ENCODE data around the gene ADAP1. TPM values are rescaled to one million over a fixed set of nuclear protein-coding genes. Genes with fewer than 3 reads are reported as not detected.

ADAP1 gene
- total RNA-seq, 2 donors from 2014 or later: 2.3 to 23.7 TPM

DNA sequence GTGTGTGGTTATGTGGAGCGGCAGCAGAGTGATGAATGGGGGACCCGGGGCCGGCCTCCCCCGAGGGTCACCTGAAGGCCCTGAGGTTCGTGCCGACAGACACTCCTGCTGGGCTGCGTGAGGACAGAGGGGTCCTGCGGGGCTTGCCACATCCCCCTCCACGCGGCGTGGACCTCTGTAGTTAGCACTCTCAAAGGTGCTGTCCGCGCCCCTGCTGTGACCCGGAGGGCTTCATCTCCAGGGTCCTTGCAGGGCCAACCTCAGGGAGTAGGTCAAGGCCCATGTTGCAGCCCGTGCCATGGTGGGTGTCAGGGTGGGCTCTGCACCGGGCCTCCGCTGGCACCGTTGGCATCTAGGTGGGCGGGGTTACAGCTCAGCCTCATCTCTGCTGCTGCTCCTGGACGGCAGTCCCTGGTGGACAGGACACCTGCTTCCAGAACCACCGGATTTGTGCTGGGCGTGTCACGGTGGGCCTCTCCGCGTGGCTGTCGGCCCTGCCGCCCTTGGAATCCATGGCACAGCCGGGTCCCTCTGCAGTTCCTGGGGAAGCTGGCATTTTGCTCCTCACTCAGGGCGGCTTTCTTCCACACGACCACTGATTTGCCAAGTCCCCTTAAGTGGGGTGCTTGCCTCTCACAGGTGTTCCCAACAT lies 97.9 kb downstream of the ADAP1 start:
- Mint-ChIP-seq H3K36me3 (ENCODE audit: low read depth) (peaks cover 92% of the 10 kb centered on the region), H3K27ac (no peak overlapping the region), H3K4me1 (no peaks in the 10 kb centered on the region), H3K9me3 (no peaks in the 10 kb centered on the region), H3K27me3 (no peaks in the 10 kb centered on the region), H3K4me3 (no peak overlapping the region)
- no peak for ATAC-seq (replicated peaks)

DNA sequence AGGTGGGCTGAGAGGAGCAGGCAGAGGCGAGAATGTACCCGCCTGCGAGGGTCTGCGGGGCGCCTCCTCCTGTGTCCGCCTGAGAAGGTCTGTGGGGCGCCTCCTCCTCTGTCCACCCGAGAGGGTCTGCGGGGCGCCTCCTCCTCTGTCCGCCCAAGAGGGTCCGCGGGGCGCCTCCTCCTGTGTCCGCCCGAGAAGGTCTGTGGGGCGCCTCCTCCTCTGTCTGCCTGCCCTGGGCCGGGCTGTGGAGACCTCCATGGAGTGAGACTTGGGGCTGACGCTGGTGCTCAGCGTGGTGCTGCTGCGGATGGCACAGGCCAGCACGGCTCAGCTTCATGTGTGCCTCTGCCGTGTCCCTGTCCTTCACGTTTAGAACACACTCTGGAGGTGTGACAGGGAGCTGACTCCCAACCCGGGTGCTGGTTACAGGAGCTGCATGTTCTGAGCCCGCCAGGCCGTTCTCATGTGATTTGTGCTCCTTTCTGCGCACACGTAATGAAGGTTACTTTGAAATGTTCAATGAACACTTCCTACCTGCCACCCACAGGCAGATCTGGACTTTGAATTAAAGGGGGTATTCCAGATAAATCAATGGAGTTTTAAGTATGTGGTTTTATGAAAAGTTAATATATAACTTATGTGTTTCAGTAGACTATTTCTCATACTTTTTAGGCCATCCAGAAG lies 98.7 kb downstream of the ADAP1 start:
- no peak overlapping the region for H3K4me3 Mint-ChIP-seq
- H3K9me3 Mint-ChIP-seq: no peaks in the 10 kb centered on the region
- peaks cover 91% of the 10 kb centered on the region for H3K36me3 Mint-ChIP-seq (ENCODE audit: low read depth)
- H3K27ac Mint-ChIP-seq: no peak overlapping the region
- H3K4me1 Mint-ChIP-seq: no peaks in the 10 kb centered on the region
- no peaks in the 10 kb centered on the region for H3K27me3 Mint-ChIP-seq
- no peak for ATAC-seq (replicated peaks)

DNA sequence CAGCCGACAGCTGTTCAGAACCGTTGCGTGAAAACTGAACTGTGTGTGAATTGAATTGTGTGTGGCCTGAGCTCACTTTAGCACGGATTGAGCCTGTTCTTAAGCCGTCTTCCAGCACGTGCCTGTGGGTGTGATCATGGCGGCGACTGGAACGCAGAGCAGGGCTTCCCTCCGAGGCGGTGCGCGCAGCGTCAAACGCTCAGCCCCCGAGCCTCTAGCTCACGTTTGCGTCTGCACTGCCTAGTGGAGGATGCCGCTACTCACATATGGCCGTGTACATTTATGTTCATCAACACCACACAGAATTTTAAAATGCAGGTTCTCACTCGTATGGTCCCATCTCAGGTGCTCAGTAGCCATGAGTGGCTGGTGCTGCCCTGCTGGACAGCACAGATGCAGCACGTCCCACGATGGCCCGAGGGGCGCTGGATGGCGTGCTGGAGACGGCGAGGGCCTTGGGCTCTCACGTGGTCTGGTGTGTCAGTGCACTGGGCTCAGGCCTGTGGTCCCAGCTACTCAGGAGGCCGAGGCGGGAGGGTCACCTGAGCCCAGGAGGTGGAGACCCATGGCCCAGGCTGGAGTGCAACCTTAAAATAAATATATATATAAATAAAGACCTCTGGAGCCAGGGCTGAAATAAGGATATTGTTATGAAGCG lies 100.2 kb downstream of the ADAP1 start:
- Mint-ChIP-seq H3K4me1 (no peaks in the 10 kb centered on the region), H3K27me3 (no peaks in the 10 kb centered on the region), H3K27ac (no peak overlapping the region), H3K9me3 (no peaks in the 10 kb centered on the region), H3K4me3 (no peak overlapping the region), H3K36me3 (ENCODE audit: low read depth) (peaks cover 89% of the 10 kb centered on the region)
- no peak for ATAC-seq (replicated peaks)

DNA sequence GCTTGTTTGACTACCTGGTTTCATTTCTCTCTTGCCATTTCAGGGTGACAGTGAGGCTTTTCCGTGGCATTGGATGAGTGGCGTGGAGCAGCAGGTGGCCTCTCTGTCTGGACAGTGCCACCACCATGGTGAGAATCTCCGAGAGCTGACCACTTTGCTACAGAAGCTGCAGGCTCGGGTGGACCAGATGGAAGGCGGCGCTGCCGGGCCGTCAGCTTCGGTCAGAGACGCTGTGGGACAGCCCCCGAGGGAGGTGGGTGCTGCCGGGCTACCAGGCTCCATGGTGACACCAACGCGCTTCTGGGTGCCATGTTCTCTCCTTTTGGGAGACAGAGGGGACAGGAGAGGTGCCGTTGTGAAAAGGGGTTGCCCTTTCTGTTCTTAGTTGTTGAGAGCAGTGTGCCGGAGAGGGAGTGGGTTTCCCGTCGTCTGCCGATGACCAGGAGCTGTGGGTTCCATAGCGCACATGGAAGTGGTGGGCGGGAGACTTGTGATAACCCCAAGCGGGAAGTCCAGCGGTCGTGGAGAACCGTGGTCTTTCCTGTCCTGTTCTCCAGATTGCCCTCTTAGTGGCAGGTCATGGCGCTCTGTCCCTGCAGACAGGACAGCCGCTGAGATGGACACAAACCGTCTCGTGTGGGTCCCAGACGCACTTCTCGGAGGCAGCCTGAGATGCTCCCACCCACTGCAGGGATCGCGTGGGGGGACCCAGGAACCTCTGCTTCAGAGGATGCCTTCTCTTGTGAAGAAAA lies 100.9 kb downstream of the ADAP1 start:
- H3K36me3 Mint-ChIP-seq (ENCODE audit: low read depth): peaks cover 89% of the 10 kb centered on the region
- no peak for ATAC-seq (replicated peaks)
- no peaks in the 10 kb centered on the region for H3K27me3 Mint-ChIP-seq
- no peaks in the 10 kb centered on the region for H3K4me1 Mint-ChIP-seq
- H3K4me3 Mint-ChIP-seq: no peak overlapping the region
- no peaks in the 10 kb centered on the region for H3K9me3 Mint-ChIP-seq
- H3K27ac Mint-ChIP-seq: no peak overlapping the region

DNA sequence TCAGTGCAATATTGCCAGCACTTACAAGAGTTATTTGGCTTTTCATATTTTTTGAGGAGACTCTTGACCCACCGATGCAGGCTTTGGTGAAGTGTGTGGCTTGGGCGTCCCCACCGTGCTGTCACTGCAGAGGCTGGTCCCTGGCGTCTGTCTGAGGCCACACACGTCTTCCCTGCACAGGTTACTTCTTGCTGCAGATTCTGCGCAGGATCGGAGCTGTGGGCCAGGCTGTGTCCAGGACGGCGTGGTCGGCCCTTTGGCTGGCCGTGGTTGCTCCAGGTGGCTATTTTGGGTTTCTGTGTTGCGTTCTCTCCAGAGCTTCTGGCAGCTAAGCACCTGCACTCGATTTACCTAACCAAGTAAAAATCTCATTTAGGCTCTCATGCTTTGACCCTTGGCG lies 103.3 kb downstream of the ADAP1 start:
- no peaks in the 10 kb centered on the region for H3K9me3 Mint-ChIP-seq
- no peaks in the 10 kb centered on the region for H3K4me1 Mint-ChIP-seq
- peaks cover 77% of the 10 kb centered on the region for H3K36me3 Mint-ChIP-seq (ENCODE audit: low read depth)
- no peak for ATAC-seq (replicated peaks)
- H3K27ac Mint-ChIP-seq: no peak overlapping the region
- no peak overlapping the region for H3K4me3 Mint-ChIP-seq
- H3K27me3 Mint-ChIP-seq: no peaks in the 10 kb centered on the region

DNA sequence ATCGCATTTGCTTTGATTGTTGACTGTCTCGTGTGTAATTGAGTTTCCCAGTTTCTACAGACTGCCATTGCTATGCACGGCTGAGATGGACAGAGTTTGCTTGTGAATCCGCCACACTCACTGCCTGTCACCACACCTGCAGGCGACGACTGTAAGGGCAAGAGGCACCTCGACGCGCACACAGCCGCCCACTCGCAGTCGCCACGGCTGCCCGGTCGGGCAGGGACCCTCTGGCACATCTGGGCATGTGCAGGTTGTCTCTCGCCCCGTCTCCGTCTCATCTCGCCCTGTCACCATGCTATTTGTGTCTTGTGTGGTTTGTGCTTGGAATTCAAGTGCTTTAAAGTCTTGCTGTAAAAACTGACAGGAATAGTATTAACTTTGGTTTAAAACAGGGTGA lies 104.7 kb downstream of the ADAP1 start:
- Mint-ChIP-seq H3K27ac (no peak overlapping the region), H3K36me3 (ENCODE audit: low read depth) (peaks cover 77% of the 10 kb centered on the region), H3K27me3 (no peaks in the 10 kb centered on the region), H3K4me1 (no peaks in the 10 kb centered on the region), H3K4me3 (no peak overlapping the region), H3K9me3 (no peaks in the 10 kb centered on the region)
- no peak for ATAC-seq (replicated peaks)

DNA sequence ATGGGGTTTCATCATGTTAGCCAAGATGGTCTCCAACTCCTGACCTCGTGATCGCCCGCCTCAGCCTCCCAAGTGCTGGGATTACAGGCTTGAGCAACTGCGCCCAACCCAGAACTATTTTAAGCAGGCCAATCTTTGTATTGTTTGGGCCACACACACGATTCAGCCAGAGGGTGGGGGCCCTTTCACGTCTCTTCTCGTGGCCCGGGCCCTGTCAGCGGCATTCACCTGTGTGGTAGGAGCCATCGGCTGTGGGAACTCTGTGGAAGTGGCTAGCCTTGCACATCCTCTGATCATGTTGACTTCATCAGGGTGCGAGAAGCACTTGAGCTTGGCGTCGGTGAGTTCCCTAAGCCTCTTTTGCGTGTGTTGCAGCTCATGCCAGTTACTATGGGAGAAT lies 105.3 kb downstream of the ADAP1 start:
- Mint-ChIP-seq H3K4me1 (no peaks in the 10 kb centered on the region), H3K9me3 (no peaks in the 10 kb centered on the region), H3K27me3 (no peaks in the 10 kb centered on the region), H3K36me3 (ENCODE audit: low read depth) (peaks cover 77% of the 10 kb centered on the region), H3K4me3 (no peak overlapping the region), H3K27ac (no peak overlapping the region)
- ATAC-seq (replicated peaks): no peak

Other genes with a start within 250 kb of the ADAP1 start
- 10 to 100 TPM; 15.1 to 39.9 TPM for gene DNAAF5, start 228.0 kb downstream of the ADAP1 start, total RNA-seq
- 10 to 100 TPM; 26.2 to 56.0 TPM for gene PRKAR1B, start 227.4 kb downstream of the ADAP1 start, total RNA-seq
- gene SUN1, start 122.2 kb downstream of the ADAP1 start, total RNA-seq: 100 to 1,000 TPM in 1 of 2 donors, 10 to 100 TPM in 1; 46.4 to 103 TPM
- 10 to 100 TPM; 17.1 to 43.0 TPM for gene GET4, start 78.1 kb downstream of the ADAP1 start, total RNA-seq
- 10 to 100 TPM; 13.7 to 20.8 TPM for gene COX19, start 20.9 kb upstream of the ADAP1 start, total RNA-seq
- gene CYP2W1, start 28.5 kb upstream of the ADAP1 start, total RNA-seq: not detected
- 10 to 100 TPM in 1 of 2 donors, 1 to 10 TPM in 1; 2.0 to 14.9 TPM for gene GPR146, start 89.9 kb upstream of the ADAP1 start, total RNA-seq
- 1 to 10 TPM in 1 of 2 donors, under 1 TPM in 1; 0.24 to 1.1 TPM for gene GPER1, start 133.4 kb upstream of the ADAP1 start, total RNA-seq
- gene ZFAND2A, start 205.5 kb upstream of the ADAP1 start, total RNA-seq: 10 to 100 TPM; 27.1 to 27.7 TPM

All from activated T-helper 17 cell treated with anti-CD3 and anti-CD28 coated beads, Interleukin-2, amount 50 U/mL, for 72 hours (primary cell).